ENCODE measurements around the gene NADK2. TPM values are rescaled to one million over a fixed set of nuclear protein-coding genes. Genes with fewer than 3 reads are reported as not detected.
"Not testable (repeated sequence)": the region's sequence is repeated elsewhere in the genome, so short reads cannot be mapped to it uniquely, and the experiment has no call there.

The NADK2 gene, protein sequence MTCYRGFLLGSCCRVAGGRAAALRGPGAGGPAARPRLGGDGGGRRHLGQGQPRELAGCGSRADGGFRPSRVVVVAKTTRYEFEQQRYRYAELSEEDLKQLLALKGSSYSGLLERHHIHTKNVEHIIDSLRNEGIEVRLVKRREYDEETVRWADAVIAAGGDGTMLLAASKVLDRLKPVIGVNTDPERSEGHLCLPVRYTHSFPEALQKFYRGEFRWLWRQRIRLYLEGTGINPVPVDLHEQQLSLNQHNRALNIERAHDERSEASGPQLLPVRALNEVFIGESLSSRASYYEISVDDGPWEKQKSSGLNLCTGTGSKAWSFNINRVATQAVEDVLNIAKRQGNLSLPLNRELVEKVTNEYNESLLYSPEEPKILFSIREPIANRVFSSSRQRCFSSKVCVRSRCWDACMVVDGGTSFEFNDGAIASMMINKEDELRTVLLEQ
- total RNA-seq: 38.1 and 41.8 TPM in 2 replicates
- long read RNA-seq, transcript NADK2-202 (12 exons, 2,243 nt): major isoform, 5 of 22 reads
- long read RNA-seq, partial matches to known transcripts: 3 of 22 reads
- long read RNA-seq, other reads (novel, unspliced or antisense): 12 of 22 reads

DNA sequence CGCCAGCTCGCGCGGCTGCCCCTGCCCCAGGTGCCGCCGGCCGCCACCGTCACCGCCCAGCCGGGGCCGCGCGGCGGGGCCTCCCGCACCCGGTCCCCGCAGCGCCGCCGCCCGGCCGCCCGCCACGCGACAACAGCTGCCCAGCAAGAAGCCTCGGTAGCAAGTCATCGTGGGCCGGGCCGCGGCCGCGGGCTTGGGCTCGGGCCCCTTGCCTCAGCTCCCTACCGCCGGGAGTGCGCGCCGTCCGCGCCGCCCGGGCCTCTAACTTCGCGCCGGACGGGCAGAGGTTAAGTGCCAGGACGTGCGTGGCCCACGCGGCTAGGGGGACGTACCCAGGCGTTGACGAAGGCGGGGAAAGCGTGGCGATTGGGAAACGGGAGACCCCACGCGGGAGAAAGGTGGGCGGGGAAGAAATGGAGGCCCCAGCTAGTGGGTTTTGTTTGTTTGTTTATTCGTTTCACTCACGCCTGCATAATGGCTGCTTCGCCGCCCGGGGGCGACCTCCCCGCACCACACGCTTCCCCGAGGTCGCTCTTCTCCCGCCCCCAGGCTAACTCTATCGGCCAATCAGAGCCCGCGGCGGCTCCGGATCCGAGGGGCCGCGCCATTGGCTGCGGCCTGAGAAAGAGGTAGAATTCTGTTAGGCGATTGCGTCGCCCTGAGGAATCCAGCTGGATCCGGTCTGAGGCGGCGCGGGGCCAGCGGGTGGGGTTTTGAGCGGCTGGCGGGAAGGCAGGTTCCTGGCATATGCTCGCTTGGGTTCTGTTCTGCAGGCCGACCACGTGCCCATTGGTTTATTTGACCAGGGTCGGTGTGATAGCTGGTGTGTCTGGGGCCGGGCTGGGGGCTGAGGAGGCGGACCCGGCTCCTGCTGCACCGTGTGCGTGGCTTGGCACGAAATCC, at the start of gene NADK2:
Gene NADK2, minus strand, starts transcription at position 295 of the 903 bp plus-strand sequence. Its CDS starts 127 bp downstream, at position 168.
- no peaks in the 10 kb centered on the region for H3K9me3 Mint-ChIP-seq (ENCODE audit: low read depth)
- H3K36me3 Mint-ChIP-seq (ENCODE audit: insufficient read depth): no peaks in the 10 kb centered on the region
- no peaks in the 10 kb centered on the region for H3K27me3 Mint-ChIP-seq
- TF ChIP-seq, protein P1, sequence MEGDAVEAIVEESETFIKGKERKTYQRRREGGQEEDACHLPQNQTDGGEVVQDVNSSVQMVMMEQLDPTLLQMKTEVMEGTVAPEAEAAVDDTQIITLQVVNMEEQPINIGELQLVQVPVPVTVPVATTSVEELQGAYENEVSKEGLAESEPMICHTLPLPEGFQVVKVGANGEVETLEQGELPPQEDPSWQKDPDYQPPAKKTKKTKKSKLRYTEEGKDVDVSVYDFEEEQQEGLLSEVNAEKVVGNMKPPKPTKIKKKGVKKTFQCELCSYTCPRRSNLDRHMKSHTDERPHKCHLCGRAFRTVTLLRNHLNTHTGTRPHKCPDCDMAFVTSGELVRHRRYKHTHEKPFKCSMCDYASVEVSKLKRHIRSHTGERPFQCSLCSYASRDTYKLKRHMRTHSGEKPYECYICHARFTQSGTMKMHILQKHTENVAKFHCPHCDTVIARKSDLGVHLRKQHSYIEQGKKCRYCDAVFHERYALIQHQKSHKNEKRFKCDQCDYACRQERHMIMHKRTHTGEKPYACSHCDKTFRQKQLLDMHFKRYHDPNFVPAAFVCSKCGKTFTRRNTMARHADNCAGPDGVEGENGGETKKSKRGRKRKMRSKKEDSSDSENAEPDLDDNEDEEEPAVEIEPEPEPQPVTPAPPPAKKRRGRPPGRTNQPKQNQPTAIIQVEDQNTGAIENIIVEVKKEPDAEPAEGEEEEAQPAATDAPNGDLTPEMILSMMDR (IDR thresholded peaks at IDR 0.05; ENCODE audit: unreplicated experiment): peak; percentile 79
- peak within 1 kb of the TSS; percentile 98 for H3K27ac Mint-ChIP-seq
- DNase-seq (ENCODE audit: low spot score, unreplicated experiment): peak; percentile 96
- peak within 1 kb of the TSS; percentile 85 for H3K4me3 Mint-ChIP-seq (ENCODE audit: low read depth)
- H3K4me1 Mint-ChIP-seq (ENCODE audit: low read depth): peaks cover 32% of the 10 kb centered on the region

DNA sequence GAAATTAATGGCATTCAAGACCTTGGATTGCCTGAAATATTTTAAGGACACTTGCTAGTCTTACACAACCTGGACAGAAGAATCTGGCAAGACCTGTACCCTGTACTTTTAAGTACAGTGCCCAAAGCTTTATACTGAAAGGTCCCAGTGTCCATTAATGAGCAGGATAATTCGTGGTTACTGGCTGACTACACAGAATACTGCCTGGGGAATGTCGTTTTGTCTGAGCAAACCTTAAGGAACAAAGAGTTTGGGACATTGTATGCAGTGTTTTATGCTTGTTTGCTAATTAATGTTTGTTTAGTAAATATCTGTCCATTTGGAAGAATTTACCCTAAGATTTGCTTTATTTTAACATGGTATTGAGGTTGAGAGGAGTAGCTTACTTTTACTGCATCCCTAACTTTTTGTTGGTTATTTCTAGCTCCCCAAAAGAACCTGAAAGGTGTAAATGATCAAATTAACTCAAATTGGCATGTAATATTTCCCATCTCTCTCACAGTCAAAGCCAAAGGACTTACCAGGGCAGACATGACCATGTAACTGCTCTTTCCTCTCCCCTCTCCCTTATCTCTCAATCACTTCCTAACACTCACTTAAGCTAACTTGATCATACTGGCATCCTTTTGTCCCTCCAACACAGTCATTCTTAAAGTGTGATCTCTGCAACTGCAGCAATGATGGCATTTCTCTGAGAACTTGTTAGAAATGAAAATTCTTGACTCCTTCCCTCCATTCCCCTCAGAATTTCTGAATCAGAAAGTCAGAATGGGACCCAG, 44.3 kb upstream of the NADK2 start:
- TF ChIP-seq, protein P1 (IDR thresholded peaks at IDR 0.05; ENCODE audit: unreplicated experiment): no peak
- no peak overlapping the region for H3K27ac Mint-ChIP-seq
- no peak overlapping the region for H3K4me3 Mint-ChIP-seq (ENCODE audit: low read depth)
- no peaks in the 10 kb centered on the region for H3K4me1 Mint-ChIP-seq (ENCODE audit: low read depth)
- DNase-seq (ENCODE audit: low spot score, unreplicated experiment): no peak
- H3K36me3 Mint-ChIP-seq (ENCODE audit: insufficient read depth): no peaks in the 10 kb centered on the region
- H3K27me3 Mint-ChIP-seq: no peaks in the 10 kb centered on the region
- H3K9me3 Mint-ChIP-seq (ENCODE audit: low read depth): peaks cover 14% of the 10 kb centered on the region

DNA sequence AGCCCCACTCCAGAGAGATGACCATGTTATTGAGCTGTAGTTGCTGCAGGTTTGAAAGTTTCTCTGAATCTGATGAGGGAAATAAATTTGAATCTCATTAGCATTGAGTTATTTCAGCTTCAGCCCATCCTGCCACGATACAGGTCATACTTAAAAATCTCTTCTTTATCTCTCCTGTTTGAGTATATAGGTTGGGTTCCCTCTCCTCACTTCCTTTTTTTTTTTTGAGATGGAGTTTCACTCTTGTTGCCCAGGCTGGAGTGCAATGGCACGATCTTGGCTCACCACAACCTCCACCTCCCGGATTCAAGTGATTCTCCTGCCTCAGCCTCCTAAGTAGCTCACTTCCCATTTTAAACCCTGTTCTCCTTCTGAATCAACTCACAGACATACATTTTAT, 42.0 kb upstream of the NADK2 start:
- H3K4me1 Mint-ChIP-seq (ENCODE audit: low read depth); H3K27me3 Mint-ChIP-seq; H3K4me3 Mint-ChIP-seq (ENCODE audit: low read depth); DNase-seq (ENCODE audit: low spot score, unreplicated experiment); H3K36me3 Mint-ChIP-seq (ENCODE audit: insufficient read depth); H3K27ac Mint-ChIP-seq; H3K9me3 Mint-ChIP-seq (ENCODE audit: low read depth): not testable (repeated sequence)

DNA sequence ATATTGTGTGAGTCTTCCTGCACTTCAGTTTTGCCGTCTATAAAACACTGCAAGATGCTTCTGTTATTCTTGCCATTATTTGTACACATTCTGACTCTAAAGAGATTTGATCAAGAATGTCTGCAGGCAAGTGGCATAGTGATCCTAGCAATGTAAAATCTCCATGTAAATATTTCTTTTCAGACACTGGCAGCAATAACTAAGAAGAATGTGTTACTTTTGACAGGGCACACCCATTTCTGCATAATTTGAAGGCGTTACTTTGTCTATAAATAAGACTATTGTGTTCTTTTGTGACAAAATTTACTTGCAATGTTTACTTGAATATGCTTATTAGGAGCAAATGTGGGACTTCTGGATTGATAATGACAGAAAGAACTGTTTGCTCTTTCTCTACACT, 39.9 kb upstream of the NADK2 start:
- Mint-ChIP-seq H3K27me3 (no peaks in the 10 kb centered on the region), H3K4me3 (ENCODE audit: low read depth) (no peak overlapping the region), H3K27ac (no peak overlapping the region), H3K4me1 (ENCODE audit: low read depth) (no peaks in the 10 kb centered on the region), H3K36me3 (ENCODE audit: insufficient read depth) (no peaks in the 10 kb centered on the region), H3K9me3 (ENCODE audit: low read depth) (no peaks in the 10 kb centered on the region)
- TF ChIP-seq, protein P1 (IDR thresholded peaks at IDR 0.05; ENCODE audit: unreplicated experiment): no peak
- no peak for DNase-seq (ENCODE audit: low spot score, unreplicated experiment)

DNA sequence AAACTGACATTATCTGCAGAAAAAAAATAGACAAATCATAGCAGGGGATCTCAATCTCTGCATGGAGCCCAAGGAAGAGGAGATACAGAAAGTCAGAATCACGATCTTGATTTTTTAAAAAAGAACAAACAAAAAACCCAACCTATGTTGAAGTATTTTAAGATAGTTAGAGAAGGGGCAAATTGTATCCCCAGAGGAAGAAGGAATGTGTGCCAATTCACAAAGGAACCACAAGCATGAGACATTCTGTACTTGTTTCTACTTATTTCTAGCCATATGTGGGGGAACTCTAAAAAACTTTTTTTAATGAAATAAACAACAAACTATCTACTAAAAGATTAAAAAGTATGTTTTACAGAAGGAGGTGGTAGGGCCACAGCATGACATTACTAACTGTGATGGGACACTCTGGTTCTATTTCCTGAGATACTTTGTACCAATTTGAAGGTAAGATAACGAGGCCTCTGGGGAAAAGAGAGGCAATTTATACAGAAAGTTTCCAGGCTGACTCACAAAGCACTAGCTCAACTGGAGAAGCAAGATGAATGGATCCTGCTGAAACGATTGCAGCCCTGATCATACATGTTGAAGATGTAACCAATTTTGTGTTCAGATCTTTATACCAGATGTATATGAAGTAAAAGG, 37.5 kb upstream of the NADK2 start:
- Mint-ChIP-seq H3K36me3 (ENCODE audit: insufficient read depth) (no peaks in the 10 kb centered on the region), H3K4me3 (ENCODE audit: low read depth) (no peak overlapping the region), H3K27me3 (no peaks in the 10 kb centered on the region), H3K27ac (no peak overlapping the region), H3K9me3 (ENCODE audit: low read depth) (no peaks in the 10 kb centered on the region), H3K4me1 (ENCODE audit: low read depth) (no peaks in the 10 kb centered on the region)
- TF ChIP-seq, protein P1 (IDR thresholded peaks at IDR 0.05; ENCODE audit: unreplicated experiment): no peak
- DNase-seq (ENCODE audit: low spot score, unreplicated experiment): no peak
